ENCODE results near the gene HRH1.

HRH1 gene

DNA sequence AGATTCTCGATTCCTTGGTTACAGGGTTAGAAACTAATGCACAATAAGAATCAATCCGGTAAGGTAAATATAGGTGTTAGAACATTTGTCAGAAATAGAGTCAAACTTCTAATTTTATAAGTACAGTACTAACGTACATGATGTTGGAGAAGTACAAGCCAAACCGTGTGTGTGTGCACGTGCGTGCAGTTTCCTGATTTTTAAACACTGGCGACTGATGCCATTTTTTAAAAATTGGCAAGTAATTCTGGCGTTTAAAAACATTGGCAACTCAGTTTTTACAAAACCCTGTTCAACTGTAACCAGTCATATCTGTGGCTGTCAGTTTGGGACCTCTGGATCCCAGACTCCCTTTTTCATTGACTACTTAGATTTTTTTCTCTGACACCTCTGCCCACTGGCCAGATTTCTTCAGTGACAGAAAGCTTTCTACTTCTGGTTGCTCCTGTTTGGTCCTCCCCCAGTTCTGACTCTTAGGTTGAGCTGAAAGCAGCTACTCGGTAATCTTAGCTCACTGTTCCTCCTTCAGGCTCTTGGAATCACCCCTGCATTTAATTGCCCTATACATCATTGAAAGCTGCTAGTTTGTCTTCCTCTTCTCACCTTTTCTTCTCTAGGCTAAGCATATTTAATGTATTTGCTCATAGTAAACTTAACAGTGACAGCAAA is 118.7 kb downstream of the HRH1 start:
- DNase-seq (ENCODE audit: low read depth in 2 of 3, low spot score in 2 of 3): no peak

DNA sequence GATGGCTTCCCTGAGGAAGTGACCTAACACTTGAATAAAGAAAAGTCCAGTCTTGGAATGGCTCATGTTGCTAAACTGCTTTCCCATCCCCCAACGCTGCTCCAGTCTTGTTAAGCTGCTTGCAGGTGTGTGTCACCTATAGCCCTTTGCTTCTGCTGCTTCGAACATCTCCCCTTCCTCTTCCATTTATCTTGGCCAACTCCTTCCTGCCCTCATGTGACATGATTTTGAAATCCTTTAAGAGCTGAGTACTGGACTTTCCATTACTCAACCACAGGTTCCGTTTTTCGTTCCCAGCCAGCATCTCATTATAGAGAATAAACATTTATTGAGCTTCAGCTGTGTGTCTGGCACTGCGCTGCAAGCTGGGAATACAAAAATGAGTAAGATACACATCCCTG is 119.6 kb downstream of the HRH1 start:
- DNase-seq (ENCODE audit: low read depth in 2 of 3, low spot score in 2 of 3): no peak

DNA sequence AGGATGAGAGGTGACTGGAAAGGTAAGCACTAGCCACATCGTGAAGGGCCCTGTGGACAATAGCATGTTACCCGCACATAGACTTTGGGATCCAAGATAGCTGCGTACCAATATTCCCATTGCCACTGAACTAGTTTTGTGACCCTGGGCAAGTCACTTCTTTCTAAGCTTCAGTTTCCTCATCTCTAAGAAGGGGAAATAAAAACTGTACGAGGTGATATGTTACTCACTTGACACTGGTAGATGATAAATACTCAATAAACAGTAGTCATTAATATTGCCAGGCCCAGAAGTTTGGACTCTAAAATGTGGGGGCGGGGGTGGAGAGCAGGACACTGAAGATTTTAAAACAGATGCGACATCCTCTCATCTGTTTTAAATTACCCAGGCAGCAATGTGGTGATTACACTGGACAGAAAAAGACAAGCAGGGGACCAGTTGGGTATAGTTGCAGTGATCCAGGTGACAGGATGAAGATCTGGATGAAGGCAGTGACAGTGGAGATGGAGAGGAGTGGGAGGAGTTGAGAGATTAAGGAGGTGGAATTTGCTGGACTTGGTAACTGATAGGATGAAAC is 120.4 kb downstream of the HRH1 start:
- no peak for DNase-seq (ENCODE audit: low read depth in 2 of 3, low spot score in 2 of 3)

GRCh38 chr3:11275926-11276325 is 121.6 kb downstream of the HRH1 start:
- DNase-seq (ENCODE audit: low read depth in 2 of 3, low spot score in 2 of 3): no peak

DNA sequence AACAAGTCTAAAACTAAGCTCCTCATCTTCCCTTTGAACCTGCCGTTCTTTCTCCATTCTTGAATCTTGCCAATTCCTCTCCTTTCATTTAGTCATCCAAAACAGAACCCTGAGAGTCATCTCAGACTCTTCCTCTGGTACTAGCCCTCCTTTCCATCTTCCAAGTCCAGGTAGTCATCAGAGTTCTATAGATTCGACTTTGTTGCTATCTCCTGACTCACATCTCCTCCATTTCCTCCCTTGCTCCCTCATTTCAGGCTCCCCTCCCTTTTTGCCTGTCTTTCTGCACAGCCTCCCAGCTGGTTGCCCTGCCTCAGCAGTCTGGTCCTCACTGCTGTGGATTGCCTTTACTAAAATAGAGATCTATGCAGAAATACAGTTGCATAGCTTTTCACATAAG is 122.6 kb downstream of the HRH1 start:
- DNase-seq (ENCODE audit: low read depth in 2 of 3, low spot score in 2 of 3): no peak

GRCh38 chr3:11282250-11283138 is 128.2 kb downstream of the HRH1 start:
- DNase-seq (ENCODE audit: low read depth in 2 of 3, low spot score in 2 of 3): no peak

DNA sequence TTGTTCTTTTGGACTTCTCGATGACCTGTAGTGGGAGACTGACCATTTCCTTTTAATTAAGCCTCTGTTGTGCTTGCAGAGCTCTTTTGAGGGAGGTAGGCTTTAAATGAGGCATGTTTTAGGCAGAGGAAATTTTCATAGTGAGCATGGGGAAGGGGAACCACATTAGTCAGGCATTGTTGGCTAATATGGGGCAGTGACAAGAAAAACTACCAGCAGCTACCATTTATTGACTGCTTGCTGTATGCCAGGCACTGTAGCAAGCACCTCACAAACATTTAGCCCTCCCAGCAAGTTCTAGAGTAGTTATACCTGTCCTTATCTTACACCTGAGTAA is 128.8 kb downstream of the HRH1 start:
- no peak for DNase-seq (ENCODE audit: low read depth in 2 of 3, low spot score in 2 of 3)

DNA sequence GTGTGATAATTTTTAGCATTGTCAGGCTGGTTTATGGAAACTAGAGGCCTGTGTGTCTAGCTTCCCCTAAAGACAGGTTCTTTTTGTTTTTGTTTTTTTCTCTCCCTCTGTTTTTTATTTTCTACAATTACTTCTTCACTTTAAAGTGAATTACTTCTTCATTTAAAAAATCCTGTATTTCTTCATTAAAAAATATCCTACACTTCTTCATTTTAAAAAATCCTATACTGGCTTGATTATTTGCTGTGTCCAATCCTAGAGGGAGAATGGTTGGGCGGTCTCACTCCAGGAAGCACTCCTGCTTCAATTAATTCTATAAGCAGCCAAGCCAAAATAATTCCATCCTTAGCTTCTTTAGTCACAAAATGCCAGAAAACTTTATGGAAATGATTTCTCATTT is 129.7 kb downstream of the HRH1 start:
- DNase-seq (ENCODE audit: low read depth in 2 of 3, low spot score in 2 of 3): no peak

DNA sequence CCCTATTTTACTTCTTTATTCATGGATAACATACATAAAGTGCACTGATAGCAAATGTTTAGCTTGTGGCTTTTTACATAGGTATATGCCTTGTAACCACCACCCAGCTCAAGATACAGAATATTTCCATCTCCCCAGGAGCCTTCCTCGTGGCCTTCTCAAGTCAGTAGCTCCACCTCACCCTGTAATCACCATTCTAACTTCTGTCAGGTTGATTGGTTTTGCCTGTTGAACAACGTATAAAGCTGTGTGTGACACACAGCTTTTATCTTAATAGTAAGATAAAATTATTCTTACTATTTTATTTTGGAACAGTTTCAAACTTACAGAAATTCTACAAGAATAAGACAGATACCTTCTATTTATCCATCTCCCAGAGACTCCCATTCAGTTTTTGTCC is 131.2 kb downstream of the HRH1 start:
- no peak for DNase-seq (ENCODE audit: low read depth in 2 of 3, low spot score in 2 of 3)

DNA sequence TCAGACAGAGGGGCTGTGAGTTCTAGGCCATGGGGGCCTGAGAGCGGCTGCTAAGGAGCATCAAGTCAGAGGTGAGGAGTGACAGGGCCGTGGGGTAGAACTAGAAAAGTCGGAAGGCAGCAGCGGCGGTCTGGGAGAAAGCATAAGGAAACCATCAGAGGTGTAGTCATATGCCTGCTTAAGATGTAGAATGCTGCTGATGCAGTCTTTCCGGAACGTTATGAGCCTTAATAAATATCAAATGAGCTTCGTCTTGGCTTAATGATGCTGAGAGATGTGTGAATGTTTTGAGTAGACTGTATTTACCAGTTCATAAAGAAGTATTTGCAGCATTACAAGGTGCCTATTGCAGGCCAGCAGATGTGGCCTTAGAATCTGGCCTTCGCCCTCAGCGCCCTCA is 133.1 kb downstream of the HRH1 start:
- no peak for DNase-seq (ENCODE audit: low read depth in 2 of 3, low spot score in 2 of 3)

DNA sequence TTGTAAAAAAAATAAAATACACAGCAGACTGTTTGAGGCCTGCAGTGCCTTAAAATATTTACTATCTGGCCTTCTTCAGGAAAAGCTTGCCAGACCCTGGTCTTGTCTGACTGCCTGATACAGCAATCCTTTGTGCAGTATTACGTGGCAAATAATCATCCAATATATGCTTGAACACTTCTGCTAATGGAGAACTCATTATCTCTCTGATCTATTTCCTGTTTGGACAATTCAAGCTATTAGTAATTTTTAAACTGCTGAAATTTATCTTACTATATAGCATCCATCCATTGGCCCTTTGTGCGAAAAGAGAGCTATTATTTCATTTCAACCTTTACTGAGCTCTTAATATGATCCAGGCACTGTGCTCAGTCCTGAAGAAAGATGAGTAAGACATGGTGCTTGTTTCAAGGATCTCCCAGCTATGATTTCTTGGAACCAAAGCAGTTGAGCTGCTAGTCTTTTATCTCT is 133.8 kb downstream of the HRH1 start:
- no peak for DNase-seq (ENCODE audit: low read depth in 2 of 3, low spot score in 2 of 3)

DNA sequence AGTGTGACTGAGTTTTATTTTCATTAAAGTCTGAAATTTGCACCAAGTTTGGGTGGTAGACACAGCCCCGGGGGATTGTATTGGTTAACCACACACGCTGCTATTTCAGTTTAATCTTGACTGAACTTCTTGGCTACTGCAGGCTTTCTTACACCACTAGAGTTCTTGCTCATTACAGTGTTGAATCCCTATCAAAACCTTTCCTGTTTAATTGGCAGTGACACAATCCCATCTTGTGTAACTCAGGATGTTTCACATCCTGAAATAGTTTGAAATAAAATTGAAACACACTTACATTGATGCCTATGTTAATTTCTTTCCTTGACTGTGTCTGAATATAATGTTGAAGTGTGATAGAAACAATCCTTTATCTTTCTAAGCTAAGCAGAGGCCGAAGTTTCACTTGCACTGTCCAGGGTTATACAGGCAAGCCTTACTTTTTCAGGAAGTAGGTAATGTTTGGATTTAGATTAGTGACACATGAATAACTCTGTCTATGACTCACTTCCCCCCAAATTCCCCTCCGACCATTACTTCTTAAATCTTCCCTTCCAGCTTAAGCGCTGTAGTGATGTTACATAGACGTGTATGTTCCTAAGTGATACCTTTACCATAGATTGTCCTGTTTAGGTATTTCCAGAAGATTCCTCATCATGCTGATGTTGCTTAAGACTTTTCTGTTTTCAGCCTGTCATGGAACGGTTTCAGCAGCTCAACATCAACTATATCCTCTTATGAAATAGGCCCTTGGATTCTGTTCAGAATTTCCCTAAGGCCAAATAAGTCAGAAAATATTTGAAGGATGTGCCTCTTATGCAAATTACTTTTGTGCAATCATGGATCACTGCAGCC is 134.7 kb downstream of the HRH1 start:
- no peak for DNase-seq (ENCODE audit: low read depth in 2 of 3, low spot score in 2 of 3)

- DNase-seq (ENCODE audit: low read depth in 2 of 3, low spot score in 2 of 3): no peak
Observed at GRCh38 chr3:11289864-11290263, 135.6 kb downstream of the HRH1 start.

GRCh38 chr3:11290743-11291680 is 136.7 kb downstream of the HRH1 start:
- no peak for DNase-seq (ENCODE audit: low read depth in 2 of 3, low spot score in 2 of 3)

DNA sequence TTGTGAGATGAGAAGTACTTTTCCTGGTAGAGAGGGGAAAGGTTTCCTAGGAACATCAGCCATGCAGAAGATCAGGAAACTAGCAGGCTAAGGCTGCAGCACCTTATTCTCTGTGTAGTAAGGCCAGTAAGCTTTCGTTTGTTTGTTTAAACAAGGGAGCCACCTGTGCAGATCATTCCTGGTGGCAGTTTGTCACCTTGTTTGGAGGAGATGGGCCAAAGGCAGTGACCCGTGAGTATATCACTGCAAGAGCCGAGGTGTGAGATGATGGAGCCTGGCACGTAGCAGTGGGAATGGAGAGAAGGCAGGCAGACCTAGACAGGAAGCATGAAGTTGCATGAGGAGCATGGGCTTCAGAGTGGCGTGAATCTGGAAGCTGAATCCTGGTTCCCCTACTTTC is 137.5 kb downstream of the HRH1 start:
- DNase-seq (ENCODE audit: low read depth in 2 of 3, low spot score in 2 of 3): no peak

- no peak for DNase-seq (ENCODE audit: low read depth in 2 of 3, low spot score in 2 of 3)
Observed at GRCh38 chr3:11297126-11297525, 142.8 kb downstream of the HRH1 start.

GRCh38 chr3:11300970-11301369 is 146.7 kb downstream of the HRH1 start:
- no peak for DNase-seq (ENCODE audit: low read depth in 2 of 3, low spot score in 2 of 3)

DNA sequence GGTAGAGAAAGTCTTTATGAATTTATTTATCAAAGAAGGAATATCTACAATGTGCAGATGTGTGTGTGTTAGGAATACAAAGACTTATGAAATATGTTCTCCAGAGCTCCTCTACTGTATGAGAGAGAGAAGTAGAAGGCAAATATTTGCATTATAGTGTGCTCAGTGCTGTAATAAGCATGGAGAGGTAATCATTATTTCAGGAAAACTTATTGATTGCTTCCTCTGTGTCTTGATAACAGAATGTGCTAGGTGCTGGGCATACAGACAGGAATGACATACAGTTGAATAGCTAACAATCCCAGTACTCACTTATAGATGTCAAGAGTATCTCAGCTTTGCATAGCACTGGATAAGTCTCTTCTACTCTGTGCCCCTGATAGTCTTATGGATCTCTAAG is 148.2 kb downstream of the HRH1 start:
- no peak for DNase-seq (ENCODE audit: low read depth in 2 of 3, low spot score in 2 of 3)

GRCh38 chr3:11304175-11304574 is 149.9 kb downstream of the HRH1 start:
- DNase-seq (ENCODE audit: low read depth in 2 of 3, low spot score in 2 of 3): no peak

DNA sequence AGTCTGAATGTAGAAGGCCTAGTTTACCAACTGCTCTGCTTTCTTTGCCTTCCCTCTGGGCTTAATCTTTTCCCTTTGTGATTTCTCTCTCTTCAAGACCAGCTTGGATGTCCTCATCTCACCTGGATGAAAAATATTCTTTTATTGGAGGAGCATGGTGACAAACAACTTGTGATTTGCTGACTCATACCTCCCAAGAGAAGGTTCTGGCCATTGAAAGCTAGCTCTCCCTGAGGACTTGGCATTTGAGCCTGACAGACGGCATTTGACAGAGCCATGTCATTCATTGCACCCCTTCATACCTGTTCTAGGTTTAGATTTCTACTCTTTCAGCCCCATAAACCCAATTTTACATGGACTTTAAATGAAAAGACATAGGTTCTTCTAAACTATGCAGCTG is 151.2 kb downstream of the HRH1 start:
- DNase-seq (ENCODE audit: low read depth in 2 of 3, low spot score in 2 of 3): no peak
